Keratinocyte (primary cell): ENCODE measurements around the gene HPN. TPM values are rescaled to one million over a fixed set of nuclear protein-coding genes. Genes with fewer than 3 reads are reported as not detected.

Experiments used
- DNase-seq: peaks from one replicate; pipeline ENCODE4 v3.0.0-alpha.2; 2011; ENCODE audit warnings: low read depth, missing footprints, low spot score
- FAIRE-seq: peaks from 2 replicates; lab custom pipeline; 2011; peaks lifted over from hg19 to GRCh38; lab: Jason Lieb, UNC
- H2AFZ ChIP-seq: 2 replicates; pipeline ENCODE4 v1.6.0; 2012; ENCODE audit warnings: low read length, control low read depth, inconsistent platforms; ENCODE audit not compliant: control insufficient read depth
- H3K27ac ChIP-seq: 2 replicates; pipeline ENCODE4 v1.5.1; 2011; ENCODE audit warnings: low read length; ENCODE audit not compliant: control insufficient read depth, insufficient read depth
- H3K27me3 ChIP-seq: 3 replicates; pipeline ENCODE4 v1.6.0; 2011; ENCODE audit warnings: low read length; ENCODE audit not compliant: control insufficient read depth, insufficient read depth; ENCODE audit errors: extremely low read depth
- H3K36me3 ChIP-seq, 2 experiments: 2 replicates in 1 of 2; 3 replicates in 1 of 2; pipeline ENCODE4 v1.5.1; 2011; ENCODE audit warnings: low read length in 2 of 2, mild to moderate bottlenecking in 1 of 2; ENCODE audit not compliant: control insufficient read depth in 2 of 2, insufficient read depth in 2 of 2; ENCODE audit errors: extremely low read depth in 1 of 2
- H3K4me1 ChIP-seq: 3 replicates; pipeline ENCODE4 v1.5.1; 2011; ENCODE audit warnings: low read length; ENCODE audit not compliant: control insufficient read depth, insufficient read depth; ENCODE audit errors: extremely low read depth
- H3K4me2 ChIP-seq: 3 replicates; pipeline ENCODE4 v1.6.0; 2011; ENCODE audit warnings: low read depth, low read length; ENCODE audit not compliant: control insufficient read depth, insufficient read depth; ENCODE audit errors: extremely low read depth
- H3K4me3 ChIP-seq, 3 experiments: fragments of 200-600 bp in 1 of 3; sonication (generic) in 1 of 3; 2 replicates in 2 of 3; 3 replicates in 1 of 3; pipeline ENCODE4 v1.5.1; 2011 to 2016; ENCODE audit warnings: low read length in 3 of 3, mild to moderate bottlenecking in 3 of 3, control low read depth in 2 of 3, inconsistent platforms in 1 of 3, low read depth in 1 of 3, mixed read lengths in 1 of 3, mixed run types in 1 of 3, moderate library complexity in 1 of 3; ENCODE audit not compliant: control insufficient read depth in 2 of 3, insufficient read depth in 2 of 3; ENCODE audit errors: extremely low read depth in 1 of 3
- H3K79me2 ChIP-seq: 2 replicates; pipeline ENCODE4 v1.6.0; 2012; ENCODE audit warnings: low read length; ENCODE audit not compliant: control insufficient read depth, insufficient read depth
- H3K9ac ChIP-seq: 3 replicates; pipeline ENCODE4 v1.6.0; 2011; ENCODE audit warnings: low read length; ENCODE audit not compliant: control insufficient read depth, insufficient read depth; ENCODE audit errors: extremely low read depth
- H3K9me1 ChIP-seq: 3 replicates; pipeline ENCODE4 v1.6.0; 2011; ENCODE audit warnings: low read length; ENCODE audit not compliant: control insufficient read depth, insufficient read depth; ENCODE audit errors: extremely low read depth
- H3K9me3 ChIP-seq: 2 replicates; pipeline ENCODE4 v1.5.1; 2012; ENCODE audit warnings: low read depth, low read length; ENCODE audit not compliant: control insufficient read depth
- H4K20me1 ChIP-seq: 3 replicates; pipeline ENCODE4 v1.6.0; 2011; ENCODE audit warnings: low read length; ENCODE audit not compliant: control insufficient read depth, insufficient read depth; ENCODE audit errors: extremely low read depth
- EZH2 ChIP-seq: IDR thresholded peaks from one replicate; pipeline ENCODE4 v1.6.1; 2012; ENCODE audit warnings: inconsistent platforms, mild to moderate bottlenecking, low read length, moderate library complexity
- dilution Hi-C: fragments of 300-500 bp; cut with MboI; formaldehyde crosslinking; loops from one replicate; pipeline ENCODE4 v1.7.0; 2020; ENCODE audit warnings: low sequenced_read_pairs; ENCODE audit not compliant: extremely low pct_ligation_motif_present
- polyA plus RNA-seq, 5 experiments: library from polyadenylated mRNA; depleted of rRNA in 3 of 5; stranded (reverse) in 3 of 5; stranded (forward) in 1 of 5; unstranded in 1 of 5; fragments of >200 nt; gene quantifications; 1 replicate in 1 of 5; 2 replicates in 3 of 5; 3 replicates in 1 of 5; pipeline versions ENCODE4 v1.2.1 to v1.2.3, GENCODE V29; 2011 to 2012; ENCODE audit warnings: missing spikeins in 2 of 5, low read depth in 1 of 5, low replicate concordance in 1 of 5
- TF ChIP-seq, protein P1 (sequence below), 3 experiments: IDR thresholded peaks in 1 of 3; conservative IDR thresholded peaks in 1 of 3; optimal IDR thresholded peaks in 1 of 3; 2 replicates in 2 of 3; 3 replicates in 1 of 3; pipeline versions ENCODE3 to v1.5.1; 2011; ENCODE audit warnings: low read length in 3 of 3, mild to moderate bottlenecking in 3 of 3, moderate library complexity in 2 of 3, control low read depth in 1 of 3, inconsistent platforms in 1 of 3; ENCODE audit not compliant: insufficient read depth in 2 of 3; ENCODE audit errors: extremely low read depth in 1 of 3

The HPN gene
- polyA plus RNA-seq, 1 donor (not counting 4 experiments of a cell fraction or from before 2014, with no cell fraction given): not detected

DNA sequence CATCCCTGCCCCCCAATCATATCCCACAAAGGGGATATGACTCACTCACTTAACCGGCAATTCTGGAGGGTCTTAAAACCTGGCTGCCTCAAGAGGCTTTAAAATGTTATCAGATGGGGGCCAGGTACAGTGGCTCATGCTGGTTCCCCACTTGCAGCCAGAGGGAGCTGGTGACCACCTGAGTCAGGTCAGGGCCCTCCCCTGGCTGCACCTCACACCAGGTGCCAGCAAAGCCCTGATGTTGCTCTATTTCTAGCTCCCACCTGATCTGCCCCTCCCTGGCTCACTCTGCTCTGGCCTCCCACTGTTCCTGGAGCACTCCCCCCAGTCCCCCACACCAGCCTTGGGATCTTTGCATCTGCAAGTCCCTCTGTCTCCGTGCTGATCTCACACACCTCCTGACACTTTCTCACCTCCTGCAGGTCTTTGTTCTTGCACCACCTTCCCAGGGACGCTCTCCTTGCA, 14.2 kb downstream of the HPN start:
- dilution Hi-C loops: no loop called here
- H3K9me1 ChIP-seq: no peaks in the 10 kb centered on the region
- H3K9ac ChIP-seq: no peak overlapping the region
- H3K27me3 ChIP-seq: no peaks in the 10 kb centered on the region
- FAIRE-seq (no peak), DNase-seq (no peak)
- no peak overlapping the region for H3K27ac ChIP-seq
- no peaks in the 10 kb centered on the region for H3K36me3 ChIP-seq
- H3K4me3 ChIP-seq: no peak overlapping the region
- TF ChIP-seq, protein P1, sequence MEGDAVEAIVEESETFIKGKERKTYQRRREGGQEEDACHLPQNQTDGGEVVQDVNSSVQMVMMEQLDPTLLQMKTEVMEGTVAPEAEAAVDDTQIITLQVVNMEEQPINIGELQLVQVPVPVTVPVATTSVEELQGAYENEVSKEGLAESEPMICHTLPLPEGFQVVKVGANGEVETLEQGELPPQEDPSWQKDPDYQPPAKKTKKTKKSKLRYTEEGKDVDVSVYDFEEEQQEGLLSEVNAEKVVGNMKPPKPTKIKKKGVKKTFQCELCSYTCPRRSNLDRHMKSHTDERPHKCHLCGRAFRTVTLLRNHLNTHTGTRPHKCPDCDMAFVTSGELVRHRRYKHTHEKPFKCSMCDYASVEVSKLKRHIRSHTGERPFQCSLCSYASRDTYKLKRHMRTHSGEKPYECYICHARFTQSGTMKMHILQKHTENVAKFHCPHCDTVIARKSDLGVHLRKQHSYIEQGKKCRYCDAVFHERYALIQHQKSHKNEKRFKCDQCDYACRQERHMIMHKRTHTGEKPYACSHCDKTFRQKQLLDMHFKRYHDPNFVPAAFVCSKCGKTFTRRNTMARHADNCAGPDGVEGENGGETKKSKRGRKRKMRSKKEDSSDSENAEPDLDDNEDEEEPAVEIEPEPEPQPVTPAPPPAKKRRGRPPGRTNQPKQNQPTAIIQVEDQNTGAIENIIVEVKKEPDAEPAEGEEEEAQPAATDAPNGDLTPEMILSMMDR (optimal IDR thresholded peaks at IDR 0.05 in 1 of 3, IDR thresholded peaks at IDR 0.05 in 1 of 3, conservative IDR thresholded peaks at IDR 0.05 in 1 of 3; ENCODE audit: extremely low read depth in 1 of 3, insufficient read depth in 2 of 3, low read length in 3 of 3): peak; percentile 36 to 69 (median 63)
- no peak for TF ChIP-seq EZH2
- H3K4me2 ChIP-seq: no peak overlapping the region
- H3K4me1 ChIP-seq: no peaks in the 10 kb centered on the region
- H3K79me2 ChIP-seq: no peaks in the 10 kb centered on the region
- H2AFZ ChIP-seq: no peak overlapping the region
- H4K20me1 ChIP-seq: no peaks in the 10 kb centered on the region
- no peaks in the 10 kb centered on the region for H3K9me3 ChIP-seq

DNA sequence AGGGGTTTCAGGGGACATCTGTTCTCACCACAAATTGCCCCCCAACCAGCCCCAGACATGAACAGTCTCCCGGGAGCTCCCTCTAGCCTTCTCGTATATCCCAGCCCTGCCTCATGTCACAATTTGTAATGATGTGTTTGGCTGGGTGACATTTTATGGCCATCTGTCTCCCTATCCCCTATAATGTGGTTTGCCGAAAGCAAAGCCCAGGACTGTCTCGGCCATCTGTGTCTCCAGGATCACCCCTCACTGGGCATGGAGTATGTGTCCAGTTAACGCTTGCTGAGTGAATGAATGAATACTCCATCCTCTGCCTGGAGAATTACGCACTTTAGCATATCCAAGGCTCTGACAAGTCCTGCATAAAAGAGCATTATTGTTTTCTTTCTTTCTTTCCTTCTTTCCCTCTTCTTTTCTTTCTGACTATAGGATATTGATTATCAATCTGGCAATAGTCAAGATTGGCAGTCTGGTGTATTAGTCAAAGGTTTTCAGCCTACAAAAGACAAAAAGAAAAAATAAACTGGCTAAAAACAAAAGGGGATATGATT, 15.1 kb downstream of the HPN start:
- Histone ChIP-seq H3K4me1 (no peaks in the 10 kb centered on the region), H3K4me3 (no peak overlapping the region), H2AFZ (no peak overlapping the region), H3K36me3 (no peaks in the 10 kb centered on the region), H3K4me2 (no peak overlapping the region), H4K20me1 (no peaks in the 10 kb centered on the region), H3K9me1 (no peaks in the 10 kb centered on the region), H3K9ac (no peak overlapping the region), H3K9me3 (no peaks in the 10 kb centered on the region), H3K79me2 (no peaks in the 10 kb centered on the region), H3K27ac (no peak overlapping the region), H3K27me3 (no peaks in the 10 kb centered on the region)
- FAIRE-seq (no peak), DNase-seq (no peak)
- TF ChIP-seq, protein P1 (optimal IDR thresholded peaks at IDR 0.05 in 1 of 3, IDR thresholded peaks at IDR 0.05 in 1 of 3, conservative IDR thresholded peaks at IDR 0.05 in 1 of 3; ENCODE audit: extremely low read depth in 1 of 3, insufficient read depth in 2 of 3, low read length in 3 of 3): no peak
- TF ChIP-seq EZH2: no peak
- dilution Hi-C loops: no loop called here
